Activated CD4-positive, alpha-beta T cell treated with anti-CD3 and anti-CD28 coated beads, Interleukin-2, amount 10 ng/mL, durations not matched to agents 7 days and 5 days (primary cell): ENCODE results near the gene ANO7. TPM values are rescaled to one million over a fixed set of nuclear protein-coding genes. Genes with fewer than 3 reads are reported as not detected.

Experiments
- CTCF ChIA-PET: fragments of 350-600 bp; sonication (Branson Sonifier 250); formaldehyde crosslinking; loops from one replicate; lab custom pipeline; 2021; ENCODE audit warnings: antibody characterized with exemption; lab: Charles Lee
- POLR2A ChIA-PET: fragments of 350-600 bp; sonication (Branson Sonifier 250); formaldehyde crosslinking; loops from one replicate; lab custom pipeline; 2021; ENCODE audit warnings: antibody characterized with exemption; lab: Charles Lee
- DNase-seq: peaks from one replicate; pipeline ENCODE4 v3.0.0-alpha.2; 2020
- H3K27ac Mint-ChIP-seq: one replicate; pipeline ENCODE4 v1.8.0; 2021; ENCODE audit warnings: mild to moderate bottlenecking, moderate library complexity, mixed read lengths
- H3K27me3 Mint-ChIP-seq: one replicate; pipeline ENCODE4 v1.8.0; 2021; ENCODE audit warnings: mixed read lengths
- H3K36me3 Mint-ChIP-seq: one replicate; pipeline ENCODE4 v1.8.0; 2021; ENCODE audit warnings: low read depth, mixed read lengths
- H3K4me1 Mint-ChIP-seq: one replicate; pipeline ENCODE4 v1.8.0; 2021; ENCODE audit warnings: mixed read lengths
- H3K4me3 Mint-ChIP-seq: one replicate; pipeline ENCODE4 v1.8.0; 2021; ENCODE audit warnings: mild to moderate bottlenecking, moderate library complexity, mixed read lengths
- H3K9me3 Mint-ChIP-seq: one replicate; pipeline ENCODE4 v1.8.0; 2021; ENCODE audit warnings: mixed read lengths
- total RNA-seq, 2 experiments: library from RNA; stranded (reverse); gene quantifications; one replicate each; pipeline ENCODE4 v1.2.3, GENCODE V29; 2021

Gene ANO7
- total RNA-seq, 2 experiments from 2014 or later = 0.12 TPM

GRCh38 chr2:241149925-241150659, 38.4 kb upstream of the ANO7 start, which contains the start of gene PPP1R7:
Gene PPP1R7 (plus strand): TSS chr2:241150467. CDS start chr2:241150496, 29 bp downstream.
- POLR2A ChIA-PET = interaction anchor here (0.5 to 0.8 kb wide), 4 partner anchors 15 to 510 kb away, joined by 3 read pairs; partner anchors contain the start of gene MTERF4
- peak within 1 kb of the TSS; percentile 94 for H3K27ac Mint-ChIP-seq
- peak within 1 kb of the TSS; percentile 89 for H3K4me3 Mint-ChIP-seq
- no peaks in the 10 kb centered on the region for H3K27me3 Mint-ChIP-seq
- no peaks in the 10 kb centered on the region for H3K9me3 Mint-ChIP-seq
- peak; percentile 97 for DNase-seq
- CTCF ChIA-PET = interaction anchor here (0.6 to 3.1 kb wide), 10 partner anchors 14 to 694 kb away, joined by 3 to 10 read pairs (median 3); no protein-coding TSS in a partner anchor
- H3K4me1 Mint-ChIP-seq = peaks cover 51% of the 10 kb centered on the region
- H3K36me3 Mint-ChIP-seq = peaks cover 9% of the 10 kb centered on the region

- ChIA-PET CTCF (interaction anchor here (0.6 to 3.1 kb wide), 3 partner anchors 18 to 298 kb away, joined by 3 to 10 read pairs (median 3); no protein-coding TSS in a partner anchor), POLR2A (no interaction called here)
- no peak for DNase-seq
- Mint-ChIP-seq H3K27ac (peak overlapping the region; percentile 94), H3K27me3 (no peaks in the 10 kb centered on the region), H3K9me3 (no peaks in the 10 kb centered on the region), H3K36me3 (peaks cover 11% of the 10 kb centered on the region), H3K4me1 (peaks cover 51% of the 10 kb centered on the region), H3K4me3 (peak overlapping the region; percentile 89)
These were observed 37.6 kb upstream of the ANO7 start for GRCh38 chr2:241150660-241151530.

- no peaks in the 10 kb centered on the region for H3K9me3 Mint-ChIP-seq
- H3K27me3 Mint-ChIP-seq = no peaks in the 10 kb centered on the region
- ChIA-PET POLR2A (no interaction called here), CTCF (interaction anchor here (1.0 to 3.1 kb wide), 3 partner anchors 22 to 74 kb away, joined by 3 to 10 read pairs (median 3); no protein-coding TSS in a partner anchor)
- H3K4me1 Mint-ChIP-seq = peaks cover 44% of the 10 kb centered on the region
- H3K36me3 Mint-ChIP-seq = peaks cover 11% of the 10 kb centered on the region
- DNase-seq = no peak
- H3K27ac Mint-ChIP-seq = peak overlapping the region; percentile 21
- H3K4me3 Mint-ChIP-seq = peak overlapping the region; percentile 89
These were observed 36.4 kb upstream of the ANO7 start for GRCh38 chr2:241151934-241152660.

- ChIA-PET POLR2A (no interaction called here), CTCF (interaction anchor here (1.3 kb wide), 1 partner anchor 40 kb away, joined by 3 read pairs; no protein-coding TSS in a partner anchor)
- H3K27ac Mint-ChIP-seq = no peak overlapping the region
- DNase-seq = no peak
- no peaks in the 10 kb centered on the region for H3K9me3 Mint-ChIP-seq
- H3K4me1 Mint-ChIP-seq = peaks cover 31% of the 10 kb centered on the region
- no peaks in the 10 kb centered on the region for H3K27me3 Mint-ChIP-seq
- H3K4me3 Mint-ChIP-seq = no peak overlapping the region
- H3K36me3 Mint-ChIP-seq = peaks cover 12% of the 10 kb centered on the region
These were observed 34.9 kb upstream of the ANO7 start for GRCh38 chr2:241153616-241154015.

- H3K27ac Mint-ChIP-seq = peak overlapping the region; percentile 15
- peaks cover 30% of the 10 kb centered on the region for H3K4me1 Mint-ChIP-seq
- DNase-seq = no peak
- peaks cover 18% of the 10 kb centered on the region for H3K36me3 Mint-ChIP-seq
- no peaks in the 10 kb centered on the region for H3K9me3 Mint-ChIP-seq
- H3K4me3 Mint-ChIP-seq = no peak overlapping the region
- CTCF ChIA-PET = no interaction called here
- H3K27me3 Mint-ChIP-seq = no peaks in the 10 kb centered on the region
- POLR2A ChIA-PET = no interaction called here
These were observed 33.6 kb upstream of the ANO7 start for GRCh38 chr2:241154915-241155314.

GRCh38 chr2:241155936-241156335, 32.5 kb upstream of the ANO7 start:
- Mint-ChIP-seq H3K4me1 (peaks cover 26% of the 10 kb centered on the region), H3K27me3 (no peaks in the 10 kb centered on the region), H3K27ac (no peak overlapping the region), H3K9me3 (no peaks in the 10 kb centered on the region), H3K4me3 (no peak overlapping the region), H3K36me3 (peaks cover 18% of the 10 kb centered on the region)
- CTCF ChIA-PET = no interaction called here
- no peak for DNase-seq
- POLR2A ChIA-PET = no interaction called here

- no peak overlapping the region for H3K27ac Mint-ChIP-seq
- H3K4me3 Mint-ChIP-seq = no peak overlapping the region
- no peaks in the 10 kb centered on the region for H3K9me3 Mint-ChIP-seq
- CTCF ChIA-PET = no interaction called here
- H3K27me3 Mint-ChIP-seq = no peaks in the 10 kb centered on the region
- H3K36me3 Mint-ChIP-seq = peaks cover 18% of the 10 kb centered on the region
- peaks cover 15% of the 10 kb centered on the region for H3K4me1 Mint-ChIP-seq
- POLR2A ChIA-PET = no interaction called here
- DNase-seq = no peak
These were observed 31.5 kb upstream of the ANO7 start for GRCh38 chr2:241156971-241157441.

GRCh38 chr2:241157841-241158545, 30.5 kb upstream of the ANO7 start:
- ChIA-PET POLR2A (no interaction called here), CTCF (no interaction called here)
- H3K27me3 Mint-ChIP-seq = no peaks in the 10 kb centered on the region
- no peak overlapping the region for H3K4me3 Mint-ChIP-seq
- H3K9me3 Mint-ChIP-seq = no peaks in the 10 kb centered on the region
- peaks cover 21% of the 10 kb centered on the region for H3K36me3 Mint-ChIP-seq
- no peak overlapping the region for H3K27ac Mint-ChIP-seq
- peaks cover 8% of the 10 kb centered on the region for H3K4me1 Mint-ChIP-seq
- DNase-seq = no peak

- ChIA-PET CTCF (no interaction called here), POLR2A (no interaction called here)
- Mint-ChIP-seq H3K36me3 (peaks cover 16% of the 10 kb centered on the region), H3K27me3 (no peaks in the 10 kb centered on the region), H3K4me3 (no peak overlapping the region), H3K9me3 (no peaks in the 10 kb centered on the region), H3K4me1 (peaks cover 2% of the 10 kb centered on the region), H3K27ac (no peak overlapping the region)
- no peak for DNase-seq
These were observed 30.0 kb upstream of the ANO7 start for GRCh38 chr2:241158546-241158900.

GRCh38 chr2:241159116-241159515, 29.4 kb upstream of the ANO7 start:
- Mint-ChIP-seq H3K9me3 (no peaks in the 10 kb centered on the region), H3K4me1 (no peaks in the 10 kb centered on the region), H3K36me3 (peaks cover 14% of the 10 kb centered on the region), H3K27ac (no peak overlapping the region), H3K4me3 (no peak overlapping the region), H3K27me3 (no peaks in the 10 kb centered on the region)
- no peak for DNase-seq
- POLR2A ChIA-PET = no interaction called here
- CTCF ChIA-PET = no interaction called here

GRCh38 chr2:241160318-241160717, 28.2 kb upstream of the ANO7 start:
- no peaks in the 10 kb centered on the region for H3K27me3 Mint-ChIP-seq
- peaks cover 10% of the 10 kb centered on the region for H3K36me3 Mint-ChIP-seq
- H3K9me3 Mint-ChIP-seq = no peaks in the 10 kb centered on the region
- ChIA-PET POLR2A (no interaction called here), CTCF (no interaction called here)
- no peak overlapping the region for H3K27ac Mint-ChIP-seq
- H3K4me1 Mint-ChIP-seq = no peaks in the 10 kb centered on the region
- H3K4me3 Mint-ChIP-seq = no peak overlapping the region
- DNase-seq = no peak
